GM19035 (cell line): ENCODE results near the gene AP1B1.

Experiments
- ATAC-seq: cut with Tn5 transposase; IDR thresholded peaks from one replicate; pipeline ENCODE4 v1.9.1; 2021; ENCODE audit not compliant: unreplicated experiment

Gene AP1B1

DNA sequence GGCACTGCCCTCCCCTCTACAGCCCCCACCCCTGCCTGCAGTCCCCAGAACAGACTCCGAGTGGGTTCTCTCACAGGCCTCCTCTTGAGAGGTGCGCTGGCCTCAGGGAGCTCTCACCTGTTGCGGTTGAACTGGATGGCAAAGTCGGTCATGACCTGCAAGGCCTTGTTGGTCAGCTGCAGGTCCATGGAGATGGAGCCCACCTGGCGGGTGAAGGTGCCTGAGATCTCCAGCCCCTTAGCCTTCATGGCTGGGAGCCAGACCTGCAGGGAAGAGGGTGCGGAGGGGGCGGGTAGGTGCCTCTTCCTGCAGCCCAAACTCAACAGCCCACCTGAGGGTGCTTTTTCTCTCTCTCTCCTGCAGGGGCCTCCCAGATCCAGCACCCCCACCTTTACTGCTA, 54.2 kb downstream of the AP1B1 start:
- no peak for ATAC-seq

DNA sequence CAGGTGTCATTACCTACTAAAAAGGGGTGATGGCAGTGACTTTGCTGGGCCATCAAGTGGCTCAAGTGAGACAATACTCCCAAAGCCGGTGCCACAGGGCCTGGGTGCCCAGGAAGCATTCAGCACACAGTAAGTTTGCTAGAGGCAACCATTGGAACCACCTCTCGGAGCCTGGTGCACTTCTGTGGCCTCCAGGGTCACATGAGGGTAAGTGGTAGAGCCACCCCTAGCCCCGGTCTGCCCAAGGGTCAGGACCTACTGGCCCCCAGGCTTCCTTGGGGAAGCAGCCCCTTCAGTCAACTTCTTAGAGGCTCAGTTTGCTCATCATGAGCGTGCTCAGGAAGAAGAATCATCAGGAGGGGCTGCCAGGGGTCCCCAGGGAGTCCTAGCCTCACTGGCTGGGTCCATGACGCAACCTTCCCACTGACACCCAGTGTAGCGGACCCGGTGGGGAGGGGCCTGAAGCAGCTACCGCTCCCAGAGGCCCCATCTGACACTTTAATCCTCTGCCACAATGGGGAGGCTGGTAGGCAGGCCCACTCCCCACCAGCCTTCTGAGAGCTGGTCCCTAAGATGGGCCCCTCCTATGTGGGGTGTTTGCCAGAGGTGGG, 55.4 kb downstream of the AP1B1 start:
- ATAC-seq = no peak

DNA sequence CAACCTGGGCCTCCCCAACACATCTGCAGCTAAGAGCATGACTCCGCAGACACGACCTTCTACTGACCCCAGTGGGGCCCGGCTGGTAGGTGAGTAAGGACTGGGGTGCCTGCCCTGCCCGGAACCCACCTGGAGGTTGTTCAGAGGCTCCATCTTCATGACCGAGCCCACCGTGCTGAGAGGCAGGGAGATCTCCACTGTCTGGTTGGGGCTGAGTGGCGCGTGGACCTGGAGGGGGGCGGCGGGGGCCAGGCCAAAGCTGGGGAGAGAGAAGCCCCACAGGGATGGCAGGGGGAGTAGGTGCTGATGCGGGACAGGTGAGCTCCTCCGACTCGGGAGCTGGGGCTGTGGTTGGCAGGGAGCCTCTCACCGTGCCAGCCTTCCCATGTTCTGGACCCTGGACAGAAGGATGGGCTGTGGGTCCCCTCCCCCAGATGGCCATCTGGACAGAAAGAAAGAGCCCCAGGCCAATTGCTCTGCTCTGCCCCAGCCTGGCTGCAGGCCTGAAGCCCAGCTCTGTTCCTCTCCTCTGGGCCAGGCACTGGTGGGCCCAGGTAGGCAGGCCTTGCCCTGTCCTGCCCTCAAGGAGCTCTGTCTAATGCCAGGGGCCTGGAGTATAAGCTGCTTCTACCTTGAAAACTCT, 56.6 kb downstream of the AP1B1 start:
- no peak for ATAC-seq

DNA sequence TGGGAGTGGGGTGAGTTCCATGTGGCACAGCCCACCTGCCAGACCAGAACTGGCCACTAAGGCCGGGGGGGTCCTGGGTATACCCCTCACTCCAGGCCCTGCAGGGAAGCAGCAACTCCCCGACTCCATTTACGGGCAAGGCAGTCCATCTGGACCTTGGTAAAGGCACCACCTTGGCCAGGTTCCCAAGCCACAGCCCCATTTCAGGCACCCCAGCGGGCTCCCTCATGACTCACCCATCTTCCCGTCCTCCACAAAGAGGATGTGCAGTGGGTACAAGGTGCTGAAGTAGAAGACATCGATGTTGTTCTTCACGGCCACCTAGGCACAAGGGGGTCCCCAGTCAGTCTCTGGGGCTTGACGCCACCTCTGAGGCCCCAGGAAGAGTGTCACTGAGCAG, 57.2 kb downstream of the AP1B1 start:
- ATAC-seq = no peak

- no peak for ATAC-seq
Measured at GRCh38 chr22:29330753-29331152, 57.6 kb downstream of the AP1B1 start.

DNA sequence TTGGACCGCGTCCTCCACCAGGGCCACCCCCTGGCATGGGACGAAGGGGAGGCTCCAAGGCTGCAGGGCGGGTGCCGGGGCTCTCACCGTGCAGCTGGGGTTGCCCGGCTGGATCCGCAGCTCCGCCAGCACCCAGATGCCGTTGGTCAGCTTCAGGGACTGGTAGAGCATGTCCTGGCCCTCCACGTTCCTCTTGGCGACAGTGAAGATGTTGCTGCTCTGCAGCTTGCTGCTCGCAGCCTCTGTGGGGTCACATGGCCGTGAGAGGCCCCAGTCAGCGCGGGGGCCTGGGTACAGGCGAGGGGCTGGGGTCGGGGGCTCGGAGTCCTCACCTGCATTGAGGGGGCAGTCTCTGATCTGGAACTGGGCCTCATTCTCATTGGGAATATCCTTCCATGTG, 58.1 kb downstream of the AP1B1 start:
- no peak for ATAC-seq

DNA sequence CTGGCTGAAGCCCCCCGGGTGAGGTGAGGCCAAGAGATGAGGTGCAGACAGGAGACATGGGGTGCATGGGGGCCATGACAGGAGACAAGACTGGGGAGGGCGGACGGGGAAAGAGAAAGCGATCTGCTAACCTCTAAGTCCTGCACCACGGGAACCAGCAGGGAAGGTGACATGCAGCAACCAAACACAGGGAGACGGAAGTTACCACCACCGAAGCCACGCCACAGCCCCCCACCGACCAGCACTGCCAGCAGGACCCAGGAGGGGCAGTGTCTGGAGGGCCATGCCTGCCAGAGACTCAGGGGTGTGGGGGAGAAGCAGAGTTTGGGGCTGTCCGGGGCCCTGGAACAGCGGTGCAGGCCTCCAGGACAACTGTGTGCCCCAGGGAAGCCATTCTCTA, 58.8 kb downstream of the AP1B1 start:
- no peak for ATAC-seq

DNA sequence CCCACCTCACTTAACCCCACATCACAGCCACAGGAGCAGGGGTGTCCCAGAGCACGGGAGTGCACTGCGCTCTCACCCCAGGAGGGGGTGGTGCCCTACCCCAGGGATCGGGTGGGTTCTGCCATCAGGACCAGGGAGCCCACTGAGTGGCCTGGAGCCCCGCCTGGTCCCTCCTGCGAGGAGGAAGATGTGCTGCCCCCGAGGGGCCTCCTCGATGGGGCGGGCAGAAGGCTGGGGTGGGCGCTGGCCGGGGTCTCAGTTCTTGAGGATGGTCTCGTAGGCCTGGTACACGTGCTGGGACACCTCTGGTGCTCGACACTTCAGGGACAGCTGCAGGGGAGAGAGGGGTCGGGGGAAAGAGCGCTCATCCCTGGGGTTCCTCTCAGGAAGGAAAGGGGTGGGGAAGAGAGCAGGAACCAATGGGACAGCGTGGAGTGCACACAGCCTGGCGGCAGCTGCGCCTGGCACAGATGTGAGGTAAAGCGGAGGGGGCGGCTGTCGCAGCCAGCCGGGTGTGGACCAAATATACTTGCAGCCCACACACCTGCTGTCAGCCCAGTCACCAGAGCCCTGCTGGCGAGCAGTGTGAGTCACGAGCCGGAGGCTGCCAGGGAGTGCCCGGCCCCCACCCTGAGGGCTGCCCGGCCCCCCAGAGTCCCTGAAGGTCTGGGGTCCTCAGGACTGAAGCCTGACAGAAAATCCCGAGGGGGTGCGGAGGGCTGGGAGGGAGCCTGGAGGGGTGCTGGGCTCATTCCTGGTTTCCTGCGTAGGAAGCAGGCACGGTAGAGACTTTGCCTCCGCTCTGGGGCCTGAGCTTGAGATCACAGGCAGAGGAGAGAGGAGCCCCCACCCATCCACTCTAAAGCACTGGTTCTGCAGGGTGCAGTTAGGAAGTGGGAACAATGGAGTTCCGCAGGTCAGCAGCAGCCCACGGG, 59.5 kb downstream of the AP1B1 start:
- ATAC-seq = no peak

GRCh38 chr22:29328055-29328454, 60.3 kb downstream of the AP1B1 start:
- ATAC-seq = no peak

GRCh38 chr22:29327089-29327764, 61.1 kb downstream of the AP1B1 start:
- ATAC-seq = no peak

DNA sequence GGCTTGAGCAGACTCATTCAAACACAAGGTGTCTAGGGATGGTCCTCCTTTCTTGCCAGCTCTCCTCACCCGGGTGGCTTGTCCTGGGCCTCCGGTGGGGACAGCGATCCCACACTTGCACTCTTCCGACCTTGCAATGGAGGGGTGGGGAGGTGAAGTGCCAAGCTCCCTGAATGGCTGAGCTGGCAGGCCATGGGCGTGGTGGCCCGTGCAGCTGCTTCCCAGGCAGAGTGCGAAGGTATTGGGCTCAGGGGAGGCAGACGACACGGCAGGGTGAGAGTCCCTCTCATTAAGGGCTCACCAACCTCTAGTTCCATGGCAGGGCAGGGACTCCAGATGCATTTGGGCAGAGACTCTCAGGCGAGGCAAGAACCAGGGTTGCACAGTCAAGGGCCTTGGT, 61.9 kb downstream of the AP1B1 start:
- no peak for ATAC-seq

- ATAC-seq = no peak
Measured at GRCh38 chr22:29325785-29326315, 62.5 kb downstream of the AP1B1 start.

GRCh38 chr22:29325356-29325755, 63.0 kb downstream of the AP1B1 start:
- no peak for ATAC-seq

DNA sequence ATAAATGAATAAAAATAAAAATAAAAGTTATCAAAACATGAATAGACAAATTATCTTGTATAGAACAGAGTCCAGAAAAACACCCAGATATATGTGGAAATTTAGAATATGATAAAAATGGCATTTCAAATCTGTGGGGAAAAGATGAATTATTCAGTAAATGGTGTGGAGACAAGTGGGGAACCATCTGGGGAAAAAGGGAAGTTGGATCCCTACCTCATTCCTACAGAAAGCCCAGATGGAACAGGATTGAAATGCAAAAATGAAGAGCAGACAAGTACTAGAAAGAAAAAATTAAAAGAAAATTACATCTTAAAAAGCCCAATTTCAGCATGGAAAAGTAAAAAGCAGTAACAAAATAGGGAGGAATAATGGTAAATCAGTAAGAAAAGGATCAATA, 64.7 kb downstream of the AP1B1 start:
- ATAC-seq = no peak

- ATAC-seq = no peak
Measured at GRCh38 chr22:29320546-29320945, 67.8 kb downstream of the AP1B1 start.

DNA sequence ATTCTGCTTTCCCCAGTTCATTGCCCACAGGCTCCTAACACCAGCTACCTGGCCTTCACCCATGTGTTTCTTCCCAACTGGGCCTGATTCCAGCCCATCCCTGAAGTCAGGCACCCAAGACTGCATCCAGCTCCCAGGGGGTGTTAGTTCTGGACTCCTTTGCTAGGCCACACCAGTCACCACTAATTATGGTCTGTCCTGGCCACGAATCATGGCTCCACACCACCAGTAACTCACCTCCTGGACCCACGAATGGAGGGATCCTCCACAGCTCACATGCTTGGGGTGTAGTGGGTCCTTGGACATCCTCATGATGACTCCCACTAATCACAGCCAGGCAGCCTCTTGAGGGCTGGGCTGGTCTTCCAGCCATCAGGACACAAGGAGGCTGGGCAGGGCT, 69.3 kb downstream of the AP1B1 start:
- ATAC-seq = no peak

- no peak for ATAC-seq
Measured at GRCh38 chr22:29317827-29318454, 70.4 kb downstream of the AP1B1 start.

GRCh38 chr22:29316141-29316828, 72.1 kb downstream of the AP1B1 start:
- ATAC-seq = no peak

DNA sequence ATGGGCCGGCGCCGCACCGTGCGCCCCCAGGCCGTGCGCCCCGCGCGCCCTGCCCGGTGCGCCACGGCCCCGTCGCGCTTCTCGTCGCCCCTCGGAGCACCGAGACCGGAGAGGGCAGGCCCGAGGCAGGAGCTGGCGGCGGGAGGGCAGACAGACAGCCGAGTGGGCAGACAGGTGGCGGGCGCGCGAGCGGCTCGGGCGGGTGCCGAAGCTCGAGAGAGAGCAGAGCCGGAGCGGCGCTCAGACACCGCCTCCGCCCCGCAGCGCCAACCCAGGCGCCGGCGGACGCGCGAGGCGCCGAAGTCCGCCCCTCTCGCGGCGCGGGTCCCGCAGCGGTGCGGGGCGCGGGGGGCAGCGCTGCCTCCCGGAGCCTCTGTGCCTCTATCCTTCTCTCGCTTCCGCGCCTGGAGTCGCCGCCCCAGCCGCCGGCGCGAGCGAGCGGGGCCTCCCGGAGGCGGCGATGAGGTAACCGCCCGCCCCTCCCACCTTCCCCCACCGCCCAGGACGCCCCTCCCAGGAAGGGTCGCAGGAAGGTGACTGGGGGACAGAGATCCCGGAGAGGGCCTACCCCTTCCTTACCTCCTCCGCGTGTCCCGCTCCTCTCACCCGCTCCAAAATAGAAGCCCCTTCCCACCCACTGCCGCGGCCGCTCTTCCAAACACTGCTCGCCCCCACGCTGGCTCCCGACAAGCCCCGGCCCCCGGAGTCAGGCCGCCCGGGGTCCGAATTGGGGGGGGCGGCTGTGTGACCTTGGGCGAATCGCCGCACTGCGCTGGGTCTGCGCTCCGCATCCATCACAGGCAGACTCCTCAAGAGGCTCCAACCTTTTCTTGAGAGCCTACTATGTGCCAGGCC, 72.9 kb downstream of the AP1B1 start, which contains the start of gene RASL10A:
RASL10A (minus strand) TSS at position 412 of the 855 bp plus-strand sequence. CDS start 451 bp downstream, outside the sequence.
- no peak for ATAC-seq
